Measurements from ENCODE around the gene NCS1. TPM values are rescaled to one million over a fixed set of nuclear protein-coding genes. Genes with fewer than 3 reads are reported as not detected.

The NCS1 gene
- total RNA-seq, 1 experiment from 2014 or later, result 58.6 TPM

GRCh38 chr9:130191749-130192120 is 19.5 kb downstream of the NCS1 start:
- H3K27ac ChIP-seq (ENCODE audit: low read depth, low read length, poor library complexity, severe bottlenecking), result peak overlapping the region; percentile 30

DNA sequence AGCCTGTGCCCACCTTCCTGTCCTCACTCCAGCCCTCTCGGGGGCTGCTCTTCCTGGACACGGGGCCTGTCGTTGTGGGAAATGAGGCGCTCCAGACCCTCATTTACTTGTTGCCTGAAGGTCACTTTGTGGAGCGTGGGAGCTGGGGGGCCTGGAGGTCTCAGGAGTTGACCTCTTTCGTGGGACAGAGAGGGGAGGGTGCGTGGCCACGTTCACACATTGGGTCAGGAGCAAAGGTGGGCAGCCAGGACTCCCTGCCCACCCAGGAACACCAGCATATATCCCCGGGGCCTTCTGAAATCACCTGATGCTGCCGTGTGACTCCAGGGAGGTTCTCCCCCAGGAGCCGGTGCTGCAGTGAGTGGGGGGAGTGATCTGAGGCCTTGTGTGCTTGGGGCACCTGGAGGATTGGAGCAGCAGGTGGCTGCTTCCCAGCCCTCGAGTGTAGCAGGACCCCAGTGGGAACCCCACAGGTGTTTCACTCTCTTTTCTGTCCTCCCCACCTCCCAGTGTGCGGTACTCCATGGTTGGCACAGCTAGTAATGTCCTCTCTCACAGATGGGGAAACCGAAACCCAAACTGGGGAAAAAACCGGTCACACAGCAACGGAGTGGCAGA is 20.3 kb downstream of the NCS1 start:
- H3K27me3 ChIP-seq (replicated peaks; ENCODE audit: insufficient read depth, low read depth, low read length, poor library complexity), result no peaks in the 10 kb centered on the region
- no peak overlapping the region for H3K4me3 ChIP-seq (ENCODE audit: low read depth, low read length, poor library complexity, severe bottlenecking)
- H3K36me3 ChIP-seq (ENCODE audit: insufficient read depth, low read length, poor library complexity, severe bottlenecking), result no peaks in the 10 kb centered on the region
- H3K27ac ChIP-seq (ENCODE audit: low read depth, low read length, poor library complexity, severe bottlenecking), result peak overlapping the region; percentile 65
- ChIA-PET POLR2A (ENCODE audit: low non-redundant PET) (no interaction called here), CTCF (interaction anchor here (0.6 kb wide), 1 partner anchor 51 kb away, joined by 6 read pairs; no protein-coding TSS in a partner anchor)
- no peak for TF ChIP-seq CTCF (conservative IDR thresholded peaks at IDR 0.05; ENCODE audit: low read depth, low read length)
- no peak for TF ChIP-seq EZH2 (IDR thresholded peaks at IDR 0.05; ENCODE audit: borderline replicate concordance, low read depth, low read length, poor library complexity, severe bottlenecking)
- DNase-seq (ENCODE audit: low spot score), result no peak
- intact Hi-C loops (cut with micrococcal nuclease; ENCODE audit: unreplicated experiment), result no loop called here
- no peaks in the 10 kb centered on the region for H3K9me3 ChIP-seq (ENCODE audit: low read depth, low read length, poor library complexity, severe bottlenecking)
- no TSS peak for BruUV-seq (replicated peaks)
- peaks cover 43% of the 10 kb centered on the region for H3K4me1 ChIP-seq (ENCODE audit: insufficient read depth, low read length, poor library complexity, severe bottlenecking)

More at GRCh38 chr9:130191749-130192120, 19.5 kb downstream of the NCS1 start:
- Histone ChIP-seq H3K4me1 (ENCODE audit: insufficient read depth, low read length, poor library complexity, severe bottlenecking) (peaks cover 44% of the 10 kb centered on the region), H3K4me3 (ENCODE audit: low read depth, low read length, poor library complexity, severe bottlenecking) (no peak overlapping the region), H3K9me3 (ENCODE audit: low read depth, low read length, poor library complexity, severe bottlenecking) (no peaks in the 10 kb centered on the region), H3K36me3 (ENCODE audit: insufficient read depth, low read length, poor library complexity, severe bottlenecking) (no peaks in the 10 kb centered on the region), H3K27me3 (replicated peaks; ENCODE audit: insufficient read depth, low read depth, low read length, poor library complexity) (no peaks in the 10 kb centered on the region)
- POLR2A ChIA-PET (ENCODE audit: low non-redundant PET), result no interaction called here
- intact Hi-C loops (cut with micrococcal nuclease; ENCODE audit: unreplicated experiment), result no loop called here
- no peak for TF ChIP-seq CTCF (conservative IDR thresholded peaks at IDR 0.05; ENCODE audit: low read depth, low read length)
- no peak for TF ChIP-seq EZH2 (IDR thresholded peaks at IDR 0.05; ENCODE audit: borderline replicate concordance, low read depth, low read length, poor library complexity, severe bottlenecking)
- CTCF ChIA-PET, result no interaction called here
- DNase-seq (ENCODE audit: low spot score), result no peak
- BruUV-seq (replicated peaks), result no TSS peak

- H3K27ac ChIP-seq (ENCODE audit: low read depth, low read length, poor library complexity, severe bottlenecking), result peak overlapping the region; percentile 65
- no peaks in the 10 kb centered on the region for H3K36me3 ChIP-seq (ENCODE audit: insufficient read depth, low read length, poor library complexity, severe bottlenecking)
- no peak for DNase-seq (ENCODE audit: low spot score)
- H3K4me1 ChIP-seq (ENCODE audit: insufficient read depth, low read length, poor library complexity, severe bottlenecking), result peaks cover 43% of the 10 kb centered on the region
- no peak overlapping the region for H3K4me3 ChIP-seq (ENCODE audit: low read depth, low read length, poor library complexity, severe bottlenecking)
- CTCF ChIA-PET, result interaction anchor here (0.6 kb wide), 1 partner anchor 52 kb away, joined by 6 read pairs; no protein-coding TSS in a partner anchor
- no peak for TF ChIP-seq CTCF (conservative IDR thresholded peaks at IDR 0.05; ENCODE audit: low read depth, low read length)
- no peak for TF ChIP-seq EZH2 (IDR thresholded peaks at IDR 0.05; ENCODE audit: borderline replicate concordance, low read depth, low read length, poor library complexity, severe bottlenecking)
- no TSS peak for BruUV-seq (replicated peaks)
- intact Hi-C loops (cut with micrococcal nuclease; ENCODE audit: unreplicated experiment), result no loop called here
- POLR2A ChIA-PET (ENCODE audit: low non-redundant PET), result no interaction called here
- no peaks in the 10 kb centered on the region for H3K9me3 ChIP-seq (ENCODE audit: low read depth, low read length, poor library complexity, severe bottlenecking)
- no peaks in the 10 kb centered on the region for H3K27me3 ChIP-seq (replicated peaks; ENCODE audit: insufficient read depth, low read depth, low read length, poor library complexity)
These were observed 20.9 kb downstream of the NCS1 start for GRCh38 chr9:130193103-130193502.
